Gastroesophageal sphincter (tissue), 3 donors: ENCODE data around the gene MAN1C1.

ENCODE experiments used
- CTCF ChIP-seq, 4 experiments: fragments of 200-600 bp in 2 of 4; fragments of 450-650 bp in 2 of 4; sonication (generic) in 1 of 4; IDR thresholded peaks; one replicate each; pipeline ENCODE4 v1.5.1; 2017 to 2019; ENCODE audit warnings: antibody characterized with exemption in 4 of 4, mild to moderate bottlenecking in 2 of 4, moderate library complexity in 2 of 4
- EP300 ChIP-seq: sonication (generic); formaldehyde crosslinking; IDR thresholded peaks from one replicate; pipeline ENCODE4 v1.6.1; 2017; ENCODE audit warnings: antibody characterized with exemption, mild to moderate bottlenecking
- POLR2A ChIP-seq, 2 donors: fragments of 450-650 bp; IDR thresholded peaks; one replicate each; pipeline ENCODE4 v1.6.1; 2017; ENCODE audit warnings: antibody characterized with exemption in 2 of 2, mild to moderate bottlenecking in 2 of 2, moderate library complexity in 1 of 2
- POLR2AphosphoS5 ChIP-seq: sonication (generic); formaldehyde crosslinking; IDR thresholded peaks from one replicate; pipeline ENCODE4 v1.6.1; 2017; ENCODE audit warnings: antibody characterized with exemption

DNA sequence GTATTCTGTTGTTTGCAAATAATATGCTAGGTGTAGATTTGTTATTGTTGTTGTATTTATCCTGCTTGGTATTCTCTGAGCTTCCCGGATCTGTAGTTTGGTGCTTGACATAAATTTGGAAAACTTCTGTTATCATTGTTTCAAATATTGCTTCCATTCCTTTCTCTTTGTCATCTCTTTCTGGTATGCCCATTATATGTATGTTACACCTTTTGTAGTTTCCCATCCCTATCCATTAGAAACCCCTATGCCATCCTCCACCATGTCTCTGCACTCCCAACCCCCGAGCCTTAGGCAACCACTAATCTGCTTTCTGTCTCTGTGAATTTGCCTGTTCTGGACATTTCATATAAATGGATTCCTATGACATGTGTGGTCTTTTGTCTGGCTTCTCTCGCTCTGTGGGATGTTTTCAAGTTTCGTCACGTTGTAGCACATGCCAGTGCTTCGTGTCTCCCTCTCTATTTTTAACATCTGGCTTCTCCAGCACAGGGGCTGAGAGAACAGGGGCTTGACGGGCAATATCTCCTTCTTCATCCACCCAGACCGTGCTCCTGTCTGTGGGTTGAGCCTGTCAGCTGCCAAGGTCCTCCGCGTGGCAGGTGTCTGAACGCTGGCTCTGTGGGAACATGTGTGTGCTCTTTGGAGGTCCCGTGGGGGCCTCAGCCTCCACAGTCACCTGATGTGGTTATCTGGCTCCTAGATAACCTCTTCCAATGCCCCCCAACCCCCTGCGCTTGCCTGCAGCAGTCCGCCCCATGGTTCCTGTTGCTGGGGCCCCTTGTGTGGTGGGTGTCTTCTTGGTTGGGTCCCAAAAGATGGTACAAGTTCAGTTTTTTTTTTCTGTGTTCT, 32.8 kb upstream of the MAN1C1 start:
- TF ChIP-seq EP300 (no peak), POLR2AphosphoS5 (no peak), CTCF (IDR thresholded peaks at IDR 0.05) (no peak), POLR2A (IDR thresholded peaks at IDR 0.05) (no peak)
